Stimulated activated effector memory CD8-positive, alpha-beta T cell treated with anti-CD3 and anti-CD28 coated beads, Interleukin-12 subunit alpha, Interleukin-12 subunit beta, amount 100 ng/mL, for 72 hours (primary cell): ENCODE measurements around the gene CSH2.
"Not testable (repeated sequence)": the region's sequence is repeated elsewhere in the genome, so short reads cannot be mapped to it uniquely, and the experiment has no call there.

ENCODE experiments used
- ATAC-seq: fragments of 150-1000 bp; cut with Tn5 transposase; 2 replicates; pipeline ENCODE4 v1.10.0; 2021
- DNase-seq, 2 donors: peaks; one replicate each; pipeline ENCODE4 v3.0.0; 2021 to 2022; ENCODE audit warnings: low spot score in 2 of 2
- H3K27ac Mint-ChIP-seq: one replicate; pipeline ENCODE4 v1.8.0; 2022; ENCODE audit warnings: mild to moderate bottlenecking, mixed read lengths
- H3K36me3 Mint-ChIP-seq: one replicate; pipeline ENCODE4 v1.8.0; 2022; ENCODE audit warnings: mild to moderate bottlenecking, mixed read lengths
- H3K4me1 Mint-ChIP-seq: one replicate; pipeline ENCODE4 v1.8.0; 2022; ENCODE audit warnings: mixed read lengths
- H3K4me3 Mint-ChIP-seq: one replicate; pipeline ENCODE4 v1.8.0; 2022; ENCODE audit warnings: mild to moderate bottlenecking, mixed read lengths
- H3K9me3 Mint-ChIP-seq: one replicate; pipeline ENCODE4 v1.8.0; 2022; ENCODE audit warnings: mixed read lengths

Gene CSH2

GRCh38 chr17:63873577-63873976 lies at the start of gene CSH2:
CSH2 (minus strand) TSS chr17:63873677; CDS start chr17:63873614, 63 bp downstream.
- not testable (repeated sequence) for H3K4me1 Mint-ChIP-seq, H3K9me3 Mint-ChIP-seq, ATAC-seq, DNase-seq, H3K27ac Mint-ChIP-seq, H3K4me3 Mint-ChIP-seq, H3K36me3 Mint-ChIP-seq

DNA sequence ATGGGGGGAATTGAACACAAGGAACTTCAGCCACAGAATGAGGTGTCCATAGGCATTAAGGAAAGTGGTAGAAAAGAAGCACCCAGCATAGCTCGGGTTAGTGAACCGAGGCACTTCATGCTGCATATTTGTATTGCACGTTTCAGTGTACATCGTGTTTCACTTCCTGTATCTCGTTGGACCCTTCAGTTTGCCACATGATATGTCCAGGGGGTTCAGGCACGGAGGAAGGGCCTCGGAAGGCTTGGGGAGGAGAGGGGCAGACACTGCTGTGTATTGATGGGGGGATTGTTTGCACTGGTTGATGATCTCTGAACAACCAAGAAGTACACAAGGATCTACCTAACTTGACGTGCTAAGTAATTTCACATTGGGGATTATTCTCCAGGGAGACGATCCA lies 48.9 kb upstream of the CSH2 start:
- peak overlapping the region; percentile 63 for H3K27ac Mint-ChIP-seq
- not testable (repeated sequence) for ATAC-seq, H3K9me3 Mint-ChIP-seq, H3K4me3 Mint-ChIP-seq, DNase-seq, H3K36me3 Mint-ChIP-seq
- peaks cover 13% of the 10 kb centered on the region for H3K4me1 Mint-ChIP-seq

- H3K9me3 Mint-ChIP-seq, H3K27ac Mint-ChIP-seq, H3K4me3 Mint-ChIP-seq, DNase-seq, ATAC-seq, H3K36me3 Mint-ChIP-seq: not testable (repeated sequence)
- peaks cover 13% of the 10 kb centered on the region for H3K4me1 Mint-ChIP-seq
These were observed 47.3 kb upstream of the CSH2 start for GRCh38 chr17:63920779-63921178.

DNA sequence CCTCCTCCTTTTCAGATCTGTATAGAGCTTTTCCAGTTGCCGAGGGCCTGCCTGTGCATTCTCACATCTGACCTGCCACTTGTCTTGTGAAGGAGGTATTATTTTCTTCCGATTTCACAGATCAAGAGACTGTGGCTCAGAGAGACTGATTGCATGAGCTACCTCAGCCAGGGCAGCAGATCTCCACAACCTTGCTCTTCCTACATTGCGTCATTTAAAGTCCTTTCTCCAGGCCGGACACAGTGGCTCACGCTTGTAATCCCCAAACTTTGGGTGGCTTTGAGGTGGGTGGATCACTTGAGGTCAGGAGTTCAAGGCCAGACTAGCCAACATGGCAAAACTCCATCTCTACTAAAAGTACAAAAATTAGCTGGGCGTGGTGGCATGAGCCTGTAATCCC lies 46.6 kb upstream of the CSH2 start:
- peaks cover 13% of the 10 kb centered on the region for H3K4me1 Mint-ChIP-seq

GRCh38 chr17:63919311-63919723 lies 45.8 kb upstream of the CSH2 start:
- peak overlapping the region; percentile 20 for H3K27ac Mint-ChIP-seq
- no peaks in the 10 kb centered on the region for H3K9me3 Mint-ChIP-seq
- DNase-seq (peak; percentile 73 to 83), ATAC-seq (peak; percentile 93)
- no peak overlapping the region for H3K4me3 Mint-ChIP-seq
- H3K4me1 Mint-ChIP-seq = peaks cover 13% of the 10 kb centered on the region
- H3K36me3 Mint-ChIP-seq = no peaks in the 10 kb centered on the region

More for the DNA sequence above, 46.6 kb upstream of the CSH2 start:
- ATAC-seq, H3K9me3 Mint-ChIP-seq, DNase-seq, H3K4me3 Mint-ChIP-seq, H3K36me3 Mint-ChIP-seq: not testable (repeated sequence)
- H3K27ac Mint-ChIP-seq = peak overlapping the region; percentile 30

- H3K9me3 Mint-ChIP-seq, ATAC-seq, DNase-seq, H3K4me3 Mint-ChIP-seq, H3K36me3 Mint-ChIP-seq: not testable (repeated sequence)
- Mint-ChIP-seq H3K4me1 (peaks cover 13% of the 10 kb centered on the region), H3K27ac (peak within 1 kb of the TSS; percentile 50)
These were observed 45.4 kb upstream of the CSH2 start, which contains the start of gene GH1 for GRCh38 chr17:63918789-63919305. GH1 (minus strand) TSS chr17:63918839; CDS start chr17:63918776, 63 bp downstream.

DNA sequence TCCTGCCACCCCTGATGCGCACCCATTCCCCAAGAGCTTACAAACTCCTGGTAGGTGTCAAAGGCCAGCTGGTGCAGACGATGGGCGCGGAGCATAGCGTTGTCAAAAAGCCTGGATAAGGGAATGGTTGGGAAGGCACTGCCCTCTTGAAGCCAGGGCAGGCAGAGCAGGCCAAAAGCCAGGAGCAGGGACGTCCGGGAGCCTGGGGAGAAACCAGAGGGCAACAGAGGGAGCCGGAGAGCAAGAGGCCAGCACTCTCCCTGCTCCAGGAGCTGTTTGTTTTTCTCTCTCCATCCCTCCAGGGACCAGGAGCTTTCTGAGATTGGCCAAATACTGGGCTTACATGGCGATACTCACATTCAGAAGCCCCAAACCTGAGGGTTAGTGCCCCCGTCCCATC lies 44.8 kb upstream of the CSH2 start:
- Mint-ChIP-seq H3K9me3 (no peaks in the 10 kb centered on the region), H3K4me1 (peaks cover 13% of the 10 kb centered on the region), H3K4me3 (no peak overlapping the region), H3K36me3 (no peaks in the 10 kb centered on the region), H3K27ac (peak overlapping the region; percentile 50)
- no peak for DNase-seq
- no peak for ATAC-seq

DNA sequence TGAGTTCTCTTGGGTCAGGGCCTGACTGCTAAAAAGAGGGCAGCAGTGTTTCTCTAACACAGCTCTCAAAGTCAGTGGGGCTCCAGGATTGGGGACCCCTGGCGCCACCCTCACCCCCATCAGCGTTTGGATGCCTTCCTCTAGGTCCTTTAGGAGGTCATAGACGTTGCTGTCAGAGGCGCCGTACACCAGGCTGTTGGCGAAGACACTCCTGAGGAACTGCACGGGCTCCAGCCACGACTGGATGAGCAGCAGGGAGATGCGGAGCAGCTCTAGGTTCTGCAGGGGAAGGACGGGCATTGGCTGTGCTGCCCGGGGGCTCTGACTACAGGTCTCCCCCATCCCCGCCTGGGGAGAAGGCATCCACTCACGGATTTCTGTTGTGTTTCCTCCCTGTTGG lies 44.2 kb upstream of the CSH2 start:
- H3K4me3 Mint-ChIP-seq = no peak overlapping the region
- no peaks in the 10 kb centered on the region for H3K9me3 Mint-ChIP-seq
- ATAC-seq (no peak), DNase-seq (no peak)
- peaks cover 19% of the 10 kb centered on the region for H3K4me1 Mint-ChIP-seq
- H3K36me3 Mint-ChIP-seq = no peaks in the 10 kb centered on the region
- H3K27ac Mint-ChIP-seq = no peak overlapping the region

- not testable (repeated sequence) for ATAC-seq, H3K27ac Mint-ChIP-seq, H3K36me3 Mint-ChIP-seq, H3K9me3 Mint-ChIP-seq, H3K4me3 Mint-ChIP-seq, DNase-seq
- peaks cover 18% of the 10 kb centered on the region for H3K4me1 Mint-ChIP-seq
These were observed 43.7 kb upstream of the CSH2 start for GRCh38 chr17:63917206-63917605.

- ATAC-seq = no peak
- Mint-ChIP-seq H3K4me1 (peaks cover 18% of the 10 kb centered on the region), H3K9me3 (no peaks in the 10 kb centered on the region), H3K27ac (no peak overlapping the region), H3K36me3 (no peaks in the 10 kb centered on the region), H3K4me3 (no peak overlapping the region)
- DNase-seq = no peak
These were observed 43.2 kb upstream of the CSH2 start for GRCh38 chr17:63916566-63917185.

DNA sequence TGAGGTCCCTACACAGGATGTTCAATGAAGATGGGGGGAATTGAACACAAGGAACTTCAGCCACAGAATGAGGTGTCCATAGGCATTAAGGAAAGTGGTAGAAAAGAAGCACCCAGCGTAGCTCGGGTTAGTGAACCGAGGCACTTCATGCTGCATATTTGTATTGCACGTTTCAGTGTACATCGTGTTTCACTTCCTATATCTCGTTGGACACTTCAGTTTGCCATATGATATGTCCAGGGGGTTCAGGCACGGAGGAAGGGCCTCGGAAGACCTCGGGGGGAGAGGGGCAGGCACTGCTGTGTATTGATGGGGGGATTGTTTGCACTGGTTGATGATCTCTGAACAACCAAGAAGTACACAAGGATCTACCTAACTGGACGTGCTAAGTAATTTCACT lies 42.3 kb upstream of the CSH2 start:
- not testable (repeated sequence) for ATAC-seq, H3K9me3 Mint-ChIP-seq, DNase-seq, H3K36me3 Mint-ChIP-seq, H3K27ac Mint-ChIP-seq, H3K4me3 Mint-ChIP-seq
- H3K4me1 Mint-ChIP-seq = peaks cover 22% of the 10 kb centered on the region

- Mint-ChIP-seq H3K9me3 (no peaks in the 10 kb centered on the region), H3K4me1 (peaks cover 21% of the 10 kb centered on the region), H3K4me3 (no peak overlapping the region), H3K36me3 (no peaks in the 10 kb centered on the region), H3K27ac (no peak overlapping the region)
- no peak for ATAC-seq
- DNase-seq = no peak
These were observed 41.0 kb upstream of the CSH2 start for GRCh38 chr17:63914471-63914870.

- ATAC-seq = peak; percentile 71
- peak; percentile 59 to 84 for DNase-seq
- no peaks in the 10 kb centered on the region for H3K9me3 Mint-ChIP-seq
- peak overlapping the region; percentile 26 for H3K27ac Mint-ChIP-seq
- H3K4me1 Mint-ChIP-seq = peaks cover 14% of the 10 kb centered on the region
- no peak overlapping the region for H3K4me3 Mint-ChIP-seq
- H3K36me3 Mint-ChIP-seq = no peaks in the 10 kb centered on the region
These were observed 38.2 kb upstream of the CSH2 start for GRCh38 chr17:63911657-63912100.

DNA sequence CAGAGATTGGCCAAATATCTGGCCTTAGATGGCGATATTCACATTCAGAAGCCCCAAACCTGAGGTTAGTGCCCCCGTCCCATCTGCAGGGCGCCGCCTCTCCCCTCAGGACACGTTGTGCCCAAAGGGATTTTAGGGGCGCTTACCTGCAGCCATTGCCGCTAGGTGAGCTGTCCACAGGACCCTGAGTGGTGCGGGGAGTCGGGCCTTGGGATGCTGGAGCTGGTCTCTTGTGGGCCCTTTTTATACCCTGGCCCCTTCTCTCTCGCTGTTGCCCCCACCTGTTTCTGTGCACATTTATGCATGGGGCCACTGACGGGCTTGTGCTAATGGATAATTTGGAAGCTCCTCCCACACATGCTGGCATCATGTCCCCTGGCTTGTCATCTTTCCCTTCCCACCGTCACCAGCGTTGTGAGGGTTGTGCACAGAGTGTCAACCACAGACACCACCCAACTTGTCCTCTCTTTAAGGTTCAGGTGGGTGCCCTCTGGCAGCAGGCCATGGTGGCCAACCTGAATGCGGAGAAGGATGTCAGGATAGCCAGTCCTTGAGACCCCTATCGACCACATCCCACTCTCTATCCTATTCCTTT lies 37.7 kb upstream of the CSH2 start, which contains the start of gene CSHL1:
CSHL1 (minus strand) TSS at position 218 of the 595 bp plus-strand sequence; CDS start at position 156, 62 bp downstream.
- Mint-ChIP-seq H3K4me1 (peaks cover 14% of the 10 kb centered on the region), H3K27ac (peak within 1 kb of the TSS; percentile 26), H3K9me3 (no peaks in the 10 kb centered on the region), H3K36me3 (no peaks in the 10 kb centered on the region), H3K4me3 (no peak within 1 kb of the TSS)
- DNase-seq (no peak), ATAC-seq (no peak)

DNA sequence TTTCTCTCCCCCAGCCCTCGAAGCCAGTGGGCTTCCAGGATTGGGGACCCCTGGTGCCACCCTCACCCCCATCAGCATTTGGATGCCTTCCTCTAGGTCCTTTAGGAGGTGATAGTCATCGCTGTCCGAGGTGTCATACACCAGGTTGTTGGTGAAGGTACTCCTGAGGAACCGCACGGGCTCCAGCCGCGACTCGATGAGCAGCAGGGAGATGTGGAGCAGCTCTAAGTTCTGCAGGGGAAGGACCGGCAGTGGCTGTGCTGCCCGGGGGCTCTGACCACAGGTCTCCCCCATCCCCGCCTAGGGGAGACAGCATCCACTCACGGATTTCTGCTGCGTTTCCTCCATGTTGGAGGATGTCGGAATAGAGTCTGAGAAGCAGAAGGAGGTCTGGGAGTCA lies 36.6 kb upstream of the CSH2 start:
- Mint-ChIP-seq H3K27ac (no peak overlapping the region), H3K36me3 (no peaks in the 10 kb centered on the region), H3K4me3 (no peak overlapping the region), H3K4me1 (peaks cover 14% of the 10 kb centered on the region), H3K9me3 (no peaks in the 10 kb centered on the region)
- no peak for DNase-seq
- no peak for ATAC-seq

- H3K9me3 Mint-ChIP-seq, H3K4me3 Mint-ChIP-seq, H3K36me3 Mint-ChIP-seq, DNase-seq, H3K27ac Mint-ChIP-seq, ATAC-seq: not testable (repeated sequence)
- H3K4me1 Mint-ChIP-seq = peaks cover 14% of the 10 kb centered on the region
These were observed 36.1 kb upstream of the CSH2 start for GRCh38 chr17:63909586-63909985.
